Karpas-422 (cell line): ENCODE measurements around the gene POR. TPM values are rescaled to one million over a fixed set of nuclear protein-coding genes. Genes with fewer than 3 reads are reported as not detected.
"Not testable (repeated sequence)": the region's sequence is repeated elsewhere in the genome, so short reads cannot be mapped to it uniquely, and the experiment has no call there.

Experiments used
- DNase-seq: peaks from one replicate; pipeline ENCODE4 v3.0.0-alpha.2; 2015
- H2AFZ ChIP-seq: fragments of 200-600 bp; sonication (generic); 2 replicates; pipeline ENCODE4 v1.6.1; 2014; ENCODE audit warnings: antibody characterized with exemption, low read length, mixed read lengths
- H3K27ac ChIP-seq: fragments of 200-600 bp; sonication (generic); 2 replicates; pipeline ENCODE4 v1.5.1; 2014; ENCODE audit warnings: mild to moderate bottlenecking, low read length, moderate library complexity
- H3K27me3 ChIP-seq: fragments of 200-600 bp; sonication (generic); 2 replicates; pipeline ENCODE4 v1.6.1; 2014; ENCODE audit warnings: low read length, mixed read lengths
- H3K36me3 ChIP-seq: fragments of 200-600 bp; sonication (generic); 2 replicates; pipeline ENCODE4 v1.6.1; 2014; ENCODE audit warnings: low read length, mixed read lengths; ENCODE audit not compliant: insufficient read depth
- H3K4me1 ChIP-seq: fragments of 200-600 bp; sonication (generic); 2 replicates; pipeline ENCODE4 v1.6.1; 2014; ENCODE audit warnings: mild to moderate bottlenecking, low read length, mixed read lengths
- H3K4me2 ChIP-seq: fragments of 200-600 bp; sonication (generic); 2 replicates; pipeline ENCODE4 v1.6.1; 2014; ENCODE audit warnings: low read length, low read depth, mild to moderate bottlenecking; ENCODE audit not compliant: poor library complexity, severe bottlenecking
- H3K4me3 ChIP-seq: fragments of 200-600 bp; sonication (generic); 2 replicates; pipeline ENCODE4 v1.5.1; 2014; ENCODE audit warnings: mild to moderate bottlenecking, antibody characterized with exemption, low read length, mixed read lengths
- H3K79me2 ChIP-seq: fragments of 200-600 bp; sonication (generic); 2 replicates; pipeline ENCODE4 v1.6.1; 2014; ENCODE audit warnings: mild to moderate bottlenecking, low read length, mixed read lengths
- H3K9ac ChIP-seq: fragments of 200-600 bp; sonication (generic); 2 replicates; pipeline ENCODE4 v1.6.0; 2014; ENCODE audit warnings: low read length
- H3K9me2 ChIP-seq: fragments of 200-600 bp; sonication (generic), shearing (Covaris generic); replicated peaks from 2 replicates; pipeline ENCODE4 v1.6.0; 2014; ENCODE audit warnings: mild to moderate bottlenecking, low read length, moderate library complexity; ENCODE audit not compliant: insufficient read depth
- H3K9me3 ChIP-seq: fragments of 300-700, 200-600 bp; sonication (generic); 2 replicates; pipeline ENCODE4 v1.6.1; 2014; ENCODE audit warnings: low read length, mixed read lengths
- H4K20me1 ChIP-seq: fragments of 200-600 bp; sonication (generic); 2 replicates; pipeline ENCODE4 v1.6.1; 2014; ENCODE audit warnings: mild to moderate bottlenecking, antibody characterized with exemption, low read length, low read depth; ENCODE audit not compliant: insufficient read depth
- small RNA-seq: library from RNA; depleted of rRNA; stranded (forward); fragments of <200 nt; gene quantifications from one replicate; pipeline ENCODE3, GENCODE V24; 2014
- total RNA-seq: library from RNA; depleted of rRNA; stranded (reverse); fragments of >200 nt; shearing (Covaris generic); gene quantifications from 2 replicates; pipeline ENCODE4 v1.2.3, GENCODE V29; 2014; ENCODE audit warnings: low replicate concordance; rRNA removed

Gene POR
- total RNA-seq, 1 experiment from 2014 or later: 19.8 TPM

GRCh38 chr7:76029682-76030081, 114.7 kb downstream of the POR start:
- not testable (repeated sequence) for H4K20me1 ChIP-seq, H3K27me3 ChIP-seq, H3K4me3 ChIP-seq, H3K9me2 ChIP-seq, H3K4me2 ChIP-seq, H3K9ac ChIP-seq, H2AFZ ChIP-seq, H3K36me3 ChIP-seq, H3K9me3 ChIP-seq, DNase-seq, H3K79me2 ChIP-seq, H3K4me1 ChIP-seq, H3K27ac ChIP-seq

- DNase-seq: no peak
- no peak overlapping the region for H3K9ac ChIP-seq
- no peaks in the 10 kb centered on the region for H3K27me3 ChIP-seq
- no peaks in the 10 kb centered on the region for H3K9me2 ChIP-seq
- no peak overlapping the region for H2AFZ ChIP-seq
- no peak overlapping the region for H3K27ac ChIP-seq
- H3K4me2 ChIP-seq: no peak overlapping the region
- no peaks in the 10 kb centered on the region for H3K79me2 ChIP-seq
- H3K9me3 ChIP-seq: no peaks in the 10 kb centered on the region
- no peaks in the 10 kb centered on the region for H4K20me1 ChIP-seq
- no peak overlapping the region for H3K4me3 ChIP-seq
- H3K4me1 ChIP-seq: no peaks in the 10 kb centered on the region
- no peaks in the 10 kb centered on the region for H3K36me3 ChIP-seq
These were observed 117.0 kb downstream of the POR start for GRCh38 chr7:76031964-76032363.

Small RNA genes within 50 kb of the gene (small RNA-seq; reads per million reads assigned to genes)
- gene SNORA14A: 0.55 reads per million, percentile 12 among the genes with 10 or more reads in this experiment

Other genes starting within 250 kb of the POR start
- 0.34 and 0.47 TPM in 2 replicates for gene HIP1, start 176.2 kb upstream of the POR start, total RNA-seq
- not detected in 2 replicates for gene CCL26, start 142.9 kb upstream of the POR start, total RNA-seq
- gene CCL24, start 101.3 kb upstream of the POR start, total RNA-seq: not detected in 2 replicates
- gene RHBDD2, start 36.1 kb upstream of the POR start, total RNA-seq: 35.2 and 35.5 TPM in 2 replicates
- gene TMEM120A, start 79.4 kb downstream of the POR start, total RNA-seq: 32.8 and 35.6 TPM in 2 replicates
- 22.2 and 30.5 TPM in 2 replicates for gene STYXL1, start 132.8 kb downstream of the POR start, total RNA-seq
- gene MDH2, start 133.0 kb downstream of the POR start, total RNA-seq: 142 TPM in 2 replicates